Retina (tissue), 1 donor: ENCODE results near the gene IDE.
"Not testable (repeated sequence)": the region's sequence is repeated elsewhere in the genome, so short reads cannot be mapped to it uniquely, and the experiment has no call there.

ENCODE experiments used
- DNase-seq: peaks from one replicate; pipeline ENCODE4 v3.0.0-alpha.2; 2016

The IDE gene

DNA sequence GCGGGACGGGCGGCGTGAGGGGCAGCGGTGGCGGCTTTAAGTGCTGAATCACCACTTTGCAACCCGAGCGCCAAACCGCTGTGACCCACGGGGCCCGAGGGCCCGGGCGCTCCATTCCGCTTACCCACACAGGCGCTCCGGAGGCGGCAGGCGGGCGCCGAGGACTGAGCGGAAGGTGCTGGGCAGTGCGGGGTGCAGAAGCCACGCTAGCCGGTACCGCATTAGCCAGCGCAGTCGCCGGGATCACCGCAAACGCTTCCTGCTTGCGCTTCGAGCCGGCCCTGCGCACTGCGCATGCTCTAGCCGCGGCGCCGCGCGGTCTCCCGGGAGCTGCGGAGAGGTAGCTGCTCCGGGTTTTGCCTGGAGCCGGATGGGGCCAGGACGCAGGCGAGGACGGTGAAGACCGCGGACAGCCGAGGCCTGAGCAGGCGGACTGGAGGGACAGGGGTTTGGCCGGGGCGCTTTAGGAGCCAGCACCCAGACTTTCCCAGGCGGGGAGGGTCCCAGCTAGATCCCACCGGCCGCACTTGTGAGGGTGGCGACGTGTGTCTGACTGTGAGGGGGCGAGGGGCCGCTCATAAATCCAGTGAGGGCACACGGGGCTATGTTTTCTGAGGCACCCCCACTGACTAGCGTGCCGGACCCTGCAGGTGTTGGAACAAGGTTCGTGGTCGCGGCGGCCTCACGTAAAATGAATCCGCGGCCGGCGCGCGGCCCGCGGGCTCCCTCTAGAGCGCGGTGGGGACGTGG, at the start of gene IDE:
Gene IDE, minus strand, starts transcription at position 296 of the 750 bp plus-strand sequence. Its CDS starts 74 bp downstream, at position 222.
- peak; percentile 98 for DNase-seq

DNA sequence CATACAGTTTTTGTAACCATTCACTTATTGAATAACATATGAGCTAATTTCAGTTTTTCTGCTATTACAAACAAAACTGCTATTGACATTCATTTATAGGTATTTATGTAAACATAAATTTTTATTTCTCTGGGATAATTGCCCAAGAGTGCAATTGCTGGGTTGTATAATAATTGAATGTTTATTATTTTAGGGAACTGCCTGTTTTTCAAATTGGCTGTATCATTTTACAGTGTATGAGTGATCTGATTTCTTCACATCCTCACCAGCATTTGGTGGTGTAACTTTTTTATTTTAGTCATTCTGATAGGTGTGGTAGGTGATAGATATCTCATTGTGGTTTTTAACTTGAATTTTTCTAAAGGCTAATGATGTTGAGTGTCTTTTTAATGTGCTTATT, 45.5 kb upstream of the IDE start:
- no peak for DNase-seq

DNA sequence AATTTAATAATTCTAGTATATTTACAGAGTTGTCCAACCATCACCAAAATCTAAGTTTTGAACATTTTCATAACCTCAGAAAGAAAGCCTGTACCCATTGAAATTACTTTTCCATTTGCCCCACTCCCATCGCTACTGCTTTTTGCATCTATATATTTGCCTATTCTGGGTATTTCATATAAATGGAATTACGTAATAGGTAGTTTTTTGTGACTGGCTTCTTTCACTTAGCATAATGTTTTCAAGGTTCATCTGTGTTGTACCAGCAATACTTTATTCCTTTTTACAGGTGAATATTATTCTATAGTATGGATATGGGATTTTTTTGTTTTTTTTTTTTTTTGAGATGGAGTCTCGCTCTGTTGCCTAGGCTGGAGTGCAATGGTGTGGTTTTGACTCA, 41.6 kb upstream of the IDE start:
- DNase-seq = no peak

GRCh38 chr10:92604841-92605240, 30.9 kb upstream of the IDE start:
- DNase-seq = no peak

DNA sequence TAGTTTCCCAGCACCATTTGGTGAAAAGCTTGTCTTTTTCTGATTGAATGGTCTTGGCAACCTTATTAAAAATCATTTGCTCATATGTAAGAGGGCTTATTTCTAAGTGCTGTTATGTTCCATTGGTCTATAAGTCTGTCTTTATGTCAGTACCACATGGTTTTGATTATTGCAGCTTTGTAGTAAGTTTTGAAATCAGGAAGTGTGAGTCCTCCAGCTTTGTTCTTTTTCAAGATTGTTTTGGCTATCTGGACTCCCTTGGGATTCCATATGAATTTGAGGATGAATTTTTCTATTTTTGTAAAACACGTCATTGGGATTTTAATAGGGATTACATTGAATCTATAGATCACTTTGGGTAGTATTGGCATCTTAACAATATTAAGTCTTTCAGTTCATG, 24.4 kb upstream of the IDE start:
- no peak for DNase-seq

GRCh38 chr10:92595505-92595904, 21.6 kb upstream of the IDE start:
- DNase-seq = no peak

DNA sequence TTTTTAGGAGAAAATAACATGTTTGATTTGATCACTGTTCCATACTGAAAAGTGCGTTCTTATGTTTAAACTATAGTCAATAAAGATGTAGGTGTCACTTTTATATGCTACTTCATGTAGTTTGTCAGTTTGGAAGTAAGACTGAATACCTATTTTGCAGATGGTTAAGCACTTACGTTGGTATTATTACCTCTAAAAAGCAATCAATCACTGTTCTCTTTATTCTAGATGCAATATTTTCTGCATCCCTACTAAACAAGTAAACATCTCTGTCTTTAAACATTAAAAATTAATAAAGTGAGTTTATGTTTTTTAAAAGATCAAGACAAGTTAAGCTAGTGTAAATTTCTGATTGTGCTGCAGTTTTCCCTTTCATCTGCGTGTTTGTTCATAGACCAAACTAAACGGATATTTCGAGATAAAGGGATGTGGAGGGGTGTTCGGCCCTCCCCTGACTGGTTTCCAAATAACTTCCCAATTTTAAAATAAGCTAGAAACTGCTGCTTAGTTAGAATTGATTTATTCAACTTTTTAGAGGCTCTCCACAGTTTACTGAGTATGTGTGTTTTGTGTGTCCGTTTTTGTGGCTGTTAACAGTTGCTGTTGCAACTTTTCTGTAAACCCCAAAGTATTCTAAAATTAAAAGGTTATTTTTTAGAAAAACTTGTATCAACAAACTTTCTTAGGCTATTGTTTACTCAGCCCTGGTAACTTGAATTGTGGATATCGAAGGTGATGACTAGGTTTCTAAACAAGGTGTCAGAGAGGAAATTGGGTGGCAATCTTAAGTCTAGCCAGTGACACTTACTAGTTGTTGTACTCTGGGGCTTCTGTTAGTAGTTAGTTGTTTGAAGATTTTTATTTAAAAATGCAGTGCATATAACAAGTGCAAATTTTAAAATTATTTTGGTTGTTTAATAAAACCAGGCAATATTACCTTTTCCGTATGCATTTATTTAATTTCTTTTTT, 20.0 kb upstream of the IDE start:
- DNase-seq = no peak

DNA sequence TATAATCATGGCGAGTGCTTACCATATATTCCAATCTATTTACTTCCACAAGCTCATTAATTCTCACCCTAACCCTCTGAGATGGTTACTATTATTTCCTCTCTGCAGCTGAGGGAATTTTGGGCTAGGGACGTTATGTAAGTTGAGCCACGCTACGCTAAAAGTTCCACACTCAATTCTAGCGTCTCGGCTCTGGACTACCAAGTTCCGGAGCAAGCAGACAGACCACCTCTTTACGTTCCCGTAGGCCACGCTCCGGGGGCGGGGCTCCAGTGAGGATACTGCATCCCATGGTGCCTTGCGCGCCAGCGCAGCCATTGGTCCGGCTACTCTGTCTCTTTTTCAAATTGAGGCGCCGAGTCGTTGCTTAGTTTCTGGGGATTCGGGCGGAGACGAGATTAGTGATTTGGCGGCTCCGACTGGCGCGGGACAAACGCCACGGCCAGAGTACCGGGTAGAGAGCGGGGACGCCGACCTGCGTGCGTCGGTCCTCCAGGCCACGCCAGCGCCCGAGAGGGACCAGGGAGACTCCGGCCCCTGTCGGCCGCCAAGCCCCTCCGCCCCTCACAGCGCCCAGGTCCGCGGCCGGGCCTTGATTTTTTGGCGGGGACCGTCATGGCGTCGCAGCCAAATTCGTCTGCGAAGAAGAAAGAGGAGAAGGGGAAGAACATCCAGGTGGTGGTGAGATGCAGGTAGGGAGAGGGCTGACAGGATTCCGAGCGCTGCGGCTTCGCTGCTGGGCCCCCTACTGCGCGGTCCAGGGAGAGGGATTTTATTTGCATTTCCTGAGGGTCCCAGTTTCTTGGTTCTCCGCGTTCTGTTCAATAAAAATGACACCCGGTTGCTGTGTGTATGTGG, 19.1 kb upstream of the IDE start, which contains the start of gene KIF11:
Gene KIF11, plus strand, starts transcription at position 370 of the 858 bp plus-strand sequence. Its CDS starts 246 bp downstream, at position 616.
- peak; percentile 96 for DNase-seq

DNA sequence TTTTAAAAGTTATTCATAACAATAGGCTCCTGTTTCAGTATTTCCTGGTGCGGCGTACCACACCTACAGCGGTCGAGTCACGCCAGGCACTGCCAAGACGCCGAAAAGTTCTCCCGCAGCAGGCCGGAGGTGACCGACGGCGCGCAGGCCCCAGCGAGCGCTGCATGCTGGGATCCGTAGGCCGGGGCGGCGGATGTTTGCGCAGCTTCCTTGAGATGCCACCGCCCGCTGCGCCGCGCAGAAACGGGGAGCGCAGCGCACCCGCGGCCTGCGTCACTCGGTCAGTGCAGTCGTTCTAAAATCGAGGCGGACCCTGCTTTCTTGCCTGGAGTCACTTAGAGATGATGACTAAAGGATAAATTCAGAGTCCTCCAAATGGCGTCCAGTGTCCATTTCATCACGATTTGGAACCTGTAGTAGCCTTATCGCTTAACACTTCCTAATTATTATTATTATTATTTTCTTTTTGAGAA, 17.7 kb upstream of the IDE start:
- peak; percentile 94 for DNase-seq

GRCh38 chr10:92590623-92591549, 17.0 kb upstream of the IDE start:
- DNase-seq = peak; percentile 57

GRCh38 chr10:92582347-92582746, 8.5 kb upstream of the IDE start:
- not testable (repeated sequence) for DNase-seq

DNA sequence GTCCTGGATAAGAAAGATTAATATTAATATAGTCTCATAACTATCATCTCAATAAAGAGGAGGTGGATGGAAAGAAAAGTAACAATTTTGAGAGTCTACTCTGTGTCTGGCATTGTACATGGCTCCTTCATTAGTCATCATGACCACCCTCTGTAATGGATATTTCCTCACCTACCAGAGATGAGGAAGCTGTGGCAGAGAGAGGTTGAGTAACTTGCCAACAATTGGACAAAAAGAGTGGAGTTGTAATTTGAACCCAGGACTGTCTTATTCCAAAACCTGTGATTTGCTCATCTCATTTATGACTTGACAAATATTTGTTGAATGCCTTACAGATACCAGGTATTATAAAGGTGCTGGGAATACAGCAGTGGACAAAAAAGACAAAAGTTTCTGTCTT, 2.1 kb upstream of the IDE start:
- DNase-seq = no peak

- DNase-seq = no peak
These were observed 812 bp upstream of the IDE start for GRCh38 chr10:92574548-92575261.

GRCh38 chr10:92573091-92573797, 649 bp downstream of the IDE start:
- DNase-seq = no peak

GRCh38 chr10:92572362-92573090, 1.4 kb downstream of the IDE start:
- no peak for DNase-seq

GRCh38 chr10:92571649-92572048, 2.2 kb downstream of the IDE start:
- DNase-seq = no peak

- DNase-seq = not testable (repeated sequence)
These were observed 4.2 kb downstream of the IDE start for GRCh38 chr10:92569663-92570062.

DNA sequence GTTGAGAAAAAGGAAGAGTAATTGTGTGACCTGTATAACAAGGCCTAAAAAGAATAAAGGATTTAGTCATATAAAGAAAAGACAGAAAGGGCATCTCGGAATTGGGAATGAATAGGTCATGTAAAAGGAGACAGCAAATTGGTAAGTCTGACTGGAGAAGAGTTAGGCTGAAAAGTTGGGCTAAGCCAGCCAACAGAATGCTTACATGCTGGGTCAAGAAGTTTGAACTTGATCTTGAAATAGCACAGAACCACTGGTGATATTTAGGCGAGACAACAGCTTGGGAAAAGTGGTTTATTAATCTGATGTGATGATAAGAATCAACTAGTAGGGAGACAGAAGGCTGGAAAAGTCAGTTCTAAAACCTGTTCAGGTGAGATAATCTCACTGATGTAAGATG, 4.8 kb downstream of the IDE start:
- no peak for DNase-seq

- DNase-seq = no peak
These were observed 5.8 kb downstream of the IDE start for GRCh38 chr10:92567952-92568600.
